Medulla oblongata (tissue), 1 donor: ENCODE results near the gene ZSWIM2.
"Not testable (repeated sequence)": the region's sequence is repeated elsewhere in the genome, so short reads cannot be mapped to it uniquely, and the experiment has no call there.

ENCODE experiments used
- DNase-seq: peaks from one replicate; pipeline ENCODE4 v3.0.0-alpha.2; 2015; ENCODE audit errors: extremely low spot score

ZSWIM2 gene

DNA sequence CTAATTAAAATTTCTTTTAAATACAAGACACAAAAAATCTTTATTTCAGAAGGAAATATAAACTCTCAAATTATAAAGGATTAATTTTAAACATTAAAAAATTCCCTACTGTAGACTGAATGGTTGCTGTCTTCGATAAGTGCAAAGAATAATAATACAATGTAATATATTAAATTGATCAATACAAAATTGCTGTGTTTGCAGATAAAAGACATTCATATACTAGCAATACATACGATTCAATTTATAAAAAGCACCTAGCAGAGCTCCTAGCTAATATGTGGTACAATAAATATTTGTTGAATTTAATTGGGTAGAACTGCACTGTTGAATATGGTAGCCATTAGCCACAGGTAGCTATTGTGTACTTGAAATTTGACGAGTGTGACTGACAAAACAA is 6.6 kb downstream of the ZSWIM2 start:
- DNase-seq = no peak

GRCh38 chr2:186841940-186842339 is 7.0 kb downstream of the ZSWIM2 start:
- DNase-seq = no peak

DNA sequence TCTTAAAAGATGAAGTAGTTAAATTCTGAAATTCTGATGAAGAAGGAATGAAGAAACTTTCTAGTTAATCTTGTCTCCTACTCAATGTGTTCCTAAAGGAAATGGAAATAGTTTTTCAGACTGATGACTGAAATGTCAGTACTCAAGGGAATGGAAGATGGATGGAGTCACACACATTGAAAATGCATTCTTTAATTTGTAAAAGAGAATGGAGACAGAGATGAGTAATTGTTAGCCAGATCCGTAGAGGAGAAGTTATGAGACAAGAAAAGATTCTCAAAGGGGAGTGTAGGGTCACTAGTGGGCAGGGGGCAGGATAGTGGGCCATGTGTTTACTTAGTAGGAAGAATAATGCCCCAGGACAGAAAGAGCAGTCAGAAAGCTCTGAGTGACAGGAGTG is 13.3 kb downstream of the ZSWIM2 start:
- DNase-seq = no peak

GRCh38 chr2:186827862-186828492 is 21.0 kb downstream of the ZSWIM2 start:
- no peak for DNase-seq

GRCh38 chr2:186827411-186827810 is 21.6 kb downstream of the ZSWIM2 start:
- no peak for DNase-seq

DNA sequence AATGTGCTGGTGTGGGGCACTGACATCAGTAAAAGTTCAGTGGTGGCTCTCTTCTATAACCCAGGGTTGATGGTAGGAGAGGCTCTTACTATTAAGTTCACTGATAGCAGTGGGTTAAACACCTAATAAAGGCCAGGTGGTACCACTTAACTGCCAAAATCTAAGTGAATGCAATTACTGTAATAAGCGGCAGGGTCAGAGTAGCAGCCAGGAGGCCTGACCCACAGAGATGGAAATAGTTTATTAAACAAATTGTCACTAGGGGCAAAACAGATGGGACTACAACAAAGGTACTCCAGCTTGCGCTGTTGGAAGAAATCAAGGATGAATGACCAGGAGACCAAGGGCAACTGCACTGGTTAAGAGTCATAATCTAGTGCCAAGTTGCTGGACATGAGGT is 26.6 kb downstream of the ZSWIM2 start:
- no peak for DNase-seq

- DNase-seq = no peak
Observed at GRCh38 chr2:186820303-186820702, 28.7 kb downstream of the ZSWIM2 start.

GRCh38 chr2:186811760-186812159 is 37.2 kb downstream of the ZSWIM2 start:
- not testable (repeated sequence) for DNase-seq

DNA sequence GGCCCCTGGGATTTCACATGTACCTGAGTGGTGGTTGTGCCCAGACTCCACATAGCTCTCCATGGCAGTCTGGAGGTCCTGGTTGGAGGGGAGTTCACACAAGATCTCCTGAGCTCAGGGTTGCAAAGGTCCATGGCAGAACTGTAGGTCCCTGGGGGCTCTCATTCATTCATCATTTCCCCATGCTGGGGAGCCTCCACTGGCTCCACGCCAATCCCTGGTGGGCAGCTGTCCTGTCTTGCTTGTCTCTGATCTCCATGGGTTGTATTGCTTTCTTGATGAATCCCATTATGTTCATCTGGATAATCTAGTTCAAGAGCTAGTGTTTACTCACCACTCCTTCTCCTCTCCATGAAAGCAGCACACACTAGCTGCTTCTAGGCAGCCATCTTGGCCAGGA is 42.4 kb downstream of the ZSWIM2 start:
- no peak for DNase-seq

- not testable (repeated sequence) for DNase-seq
Observed at GRCh38 chr2:186798604-186799003, 50.4 kb downstream of the ZSWIM2 start.

DNA sequence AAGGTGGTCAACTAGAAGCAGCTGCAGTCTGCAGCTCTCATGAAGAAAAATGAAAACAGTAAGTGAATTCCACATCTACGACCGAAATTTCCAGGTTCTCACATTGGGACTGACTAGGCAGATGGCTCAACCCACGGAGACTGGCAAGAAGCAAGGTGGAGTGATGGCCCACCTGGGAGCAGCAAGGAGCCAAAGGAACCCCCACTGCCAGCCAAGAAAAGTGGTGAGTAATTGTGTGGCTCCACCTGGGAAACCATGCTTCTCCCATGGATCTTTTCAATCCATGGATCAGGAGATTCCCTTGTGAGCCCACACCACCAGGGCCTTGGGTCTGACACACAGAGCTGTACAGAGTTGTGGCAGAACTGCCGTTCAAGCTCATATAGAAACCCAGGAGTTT is 64.0 kb downstream of the ZSWIM2 start:
- DNase-seq = no peak

- DNase-seq = no peak
Observed at GRCh38 chr2:186783254-186783653, 65.7 kb downstream of the ZSWIM2 start.

- DNase-seq = peak; percentile 13
Observed at GRCh38 chr2:186780701-186781316, 68.2 kb downstream of the ZSWIM2 start.
